ENCODE data around the gene LAMA3.

Gene LAMA3

DNA sequence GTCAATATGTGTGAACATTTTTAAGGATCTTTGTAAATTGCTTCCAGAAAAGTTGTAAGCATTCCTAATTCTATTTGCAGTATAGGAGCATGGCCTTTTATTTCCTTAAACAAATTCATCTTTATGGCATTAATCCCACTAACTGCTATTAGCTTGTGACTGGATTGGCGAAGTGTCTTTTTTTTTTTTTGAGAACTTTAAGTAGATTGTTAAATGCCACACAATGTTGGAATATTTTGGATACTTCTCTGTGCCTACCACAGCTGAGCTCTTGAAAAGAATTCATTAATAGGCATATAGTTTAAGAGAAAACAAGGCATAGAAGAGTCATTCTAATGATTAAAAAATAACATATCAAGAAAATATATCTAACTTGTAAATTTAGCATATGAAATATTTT is 129.7 kb downstream of the LAMA3 start:
- in situ Hi-C loops (cut with HindIII; ENCODE audit: low pct_unique_long_range_greater_than_20kb, low sequenced_read_pairs), result no loop called here

DNA sequence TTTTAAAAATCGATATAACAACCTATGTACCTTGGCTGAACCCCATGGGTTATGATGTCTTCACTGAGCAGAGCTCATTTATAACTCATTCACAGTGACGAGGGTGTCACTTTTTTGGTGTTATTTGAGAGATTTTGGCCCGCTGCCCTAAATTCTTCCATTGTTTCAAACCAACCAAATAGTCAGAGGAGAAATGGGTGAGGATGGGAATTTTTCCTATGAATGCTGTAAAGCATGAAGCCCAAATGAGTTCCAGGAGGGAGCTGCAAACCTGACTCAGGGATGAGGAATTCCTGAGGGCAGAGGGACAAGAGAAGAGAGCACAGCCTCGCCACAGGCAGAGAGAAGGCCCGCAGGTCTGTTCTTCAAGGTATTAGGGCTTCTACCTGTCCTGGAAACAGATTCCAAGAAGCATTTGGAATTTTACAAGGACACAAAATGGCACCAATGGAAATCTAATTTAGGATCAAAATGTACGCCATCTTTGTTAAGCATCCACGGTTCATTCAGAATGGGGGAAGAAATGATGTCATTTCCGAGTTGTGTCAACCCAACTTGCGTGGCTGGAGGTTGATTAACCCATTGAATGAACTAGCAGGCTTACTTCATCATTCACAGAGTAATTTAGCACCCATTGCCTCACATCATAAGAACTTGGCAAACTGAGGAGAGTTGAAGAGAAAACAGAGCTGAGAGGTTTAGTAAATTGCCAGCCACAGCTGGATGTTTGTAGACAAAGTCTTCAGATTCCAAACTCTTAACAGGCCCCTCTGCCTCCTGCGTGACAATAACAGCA is 133.5 kb downstream of the LAMA3 start:
- in situ Hi-C loops (cut with HindIII; ENCODE audit: low pct_unique_long_range_greater_than_20kb, low sequenced_read_pairs), result no loop called here
- no peak for DNase-seq (ENCODE audit: low read depth in 1 of 2, low spot score in 1 of 2)
- TF ChIP-seq JUND (IDR thresholded peaks at IDR 0.05; ENCODE audit: low read depth), result no peak

More for the DNA sequence above, 129.7 kb downstream of the LAMA3 start:
- TF ChIP-seq JUND (IDR thresholded peaks at IDR 0.05; ENCODE audit: low read depth), result no peak
- no peak for DNase-seq (ENCODE audit: low read depth in 1 of 2, low spot score in 1 of 2)

DNA sequence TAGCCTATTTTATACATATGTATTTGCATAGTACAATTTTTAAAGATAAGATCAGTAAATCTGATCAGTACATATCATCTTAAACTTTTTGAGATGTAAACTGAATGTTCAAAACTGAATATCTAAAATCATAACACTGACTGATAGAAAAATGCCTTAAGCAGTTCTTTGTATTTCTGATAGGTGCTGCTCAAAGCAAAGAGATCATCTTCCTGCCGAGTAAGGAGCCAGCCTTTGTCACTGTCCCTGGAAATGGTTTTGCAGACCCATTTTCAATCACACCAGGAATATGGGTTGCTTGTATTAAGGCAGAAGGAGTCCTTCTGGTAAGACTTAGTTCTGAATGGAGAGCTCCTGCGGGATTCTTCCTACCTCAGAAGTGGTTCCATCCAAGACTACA is 135.0 kb downstream of the LAMA3 start:
- in situ Hi-C loops (cut with HindIII; ENCODE audit: low pct_unique_long_range_greater_than_20kb, low sequenced_read_pairs), result no loop called here
- no peak for DNase-seq (ENCODE audit: low read depth in 1 of 2, low spot score in 1 of 2)
- TF ChIP-seq JUND (IDR thresholded peaks at IDR 0.05; ENCODE audit: low read depth), result no peak

DNA sequence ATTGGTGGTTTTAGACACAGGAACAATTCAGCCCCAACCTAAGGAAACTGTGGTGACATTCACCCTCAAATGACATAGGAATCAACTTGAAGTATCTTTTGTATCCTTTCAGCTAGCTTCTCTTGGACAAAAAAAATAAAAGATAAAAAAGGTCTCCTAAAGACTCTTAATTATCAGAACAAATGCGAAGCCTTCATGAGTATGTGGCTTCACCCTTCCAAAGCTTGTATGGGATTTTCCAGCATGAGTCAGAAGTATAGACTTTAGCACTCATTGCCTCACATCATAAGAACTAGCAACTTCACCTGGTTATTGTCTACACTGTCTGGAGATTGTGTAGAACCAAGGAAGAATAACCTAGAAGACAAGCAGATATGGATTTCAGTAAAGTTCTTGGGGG is 135.4 kb downstream of the LAMA3 start:
- TF ChIP-seq JUND (IDR thresholded peaks at IDR 0.05; ENCODE audit: low read depth), result no peak
- in situ Hi-C loops (cut with HindIII; ENCODE audit: low pct_unique_long_range_greater_than_20kb, low sequenced_read_pairs), result no loop called here

DNA sequence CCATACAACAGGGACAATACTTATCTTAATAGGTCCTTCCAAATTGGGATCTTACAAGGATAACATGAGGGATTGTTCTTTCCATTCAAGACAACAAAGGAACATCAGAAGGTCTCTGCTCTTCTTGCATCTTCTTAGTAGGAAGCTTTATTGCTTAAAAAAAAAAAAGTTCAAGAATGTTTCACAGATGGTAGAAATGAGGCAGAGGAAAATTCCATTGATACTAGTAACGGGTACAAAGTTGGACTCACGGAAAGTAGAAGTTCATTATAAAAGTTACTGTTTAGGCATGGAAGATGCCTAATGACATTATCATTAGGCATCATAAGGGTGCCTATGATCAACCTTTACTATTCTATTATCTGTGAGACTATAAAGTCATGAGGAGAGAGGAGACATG is 136.2 kb downstream of the LAMA3 start:
- in situ Hi-C loops (cut with HindIII; ENCODE audit: low pct_unique_long_range_greater_than_20kb, low sequenced_read_pairs), result no loop called here
- DNase-seq (ENCODE audit: low read depth in 1 of 2, low spot score in 1 of 2), result no peak
- TF ChIP-seq JUND (IDR thresholded peaks at IDR 0.05; ENCODE audit: low read depth), result no peak

More for the DNA sequence above, 135.4 kb downstream of the LAMA3 start:
- DNase-seq (ENCODE audit: low read depth in 1 of 2, low spot score in 1 of 2), result no peak

DNA sequence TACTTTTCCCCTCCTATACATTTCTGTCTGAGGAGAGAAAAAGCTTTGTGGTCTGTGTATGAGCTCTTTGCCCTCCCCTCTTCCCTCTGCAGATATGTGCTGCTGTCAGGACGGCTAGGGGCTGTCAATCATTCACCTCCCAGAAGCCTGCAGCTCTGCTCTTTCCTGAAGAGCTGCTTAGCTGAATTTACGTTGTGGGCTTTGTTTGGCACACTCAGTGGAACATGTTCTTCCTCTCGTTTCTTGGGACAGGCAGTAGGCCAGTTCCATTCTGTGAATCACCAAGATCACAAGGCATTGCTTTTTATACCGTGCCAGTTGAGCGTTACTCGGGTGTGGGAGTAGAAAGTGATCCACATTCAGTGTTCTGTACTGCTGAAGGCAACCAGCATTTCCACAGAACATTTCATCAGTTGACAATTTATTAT is 136.7 kb downstream of the LAMA3 start:
- DNase-seq (ENCODE audit: low read depth in 1 of 2, low spot score in 1 of 2), result no peak
- TF ChIP-seq JUND (IDR thresholded peaks at IDR 0.05; ENCODE audit: low read depth), result no peak
- in situ Hi-C loops (cut with HindIII; ENCODE audit: low pct_unique_long_range_greater_than_20kb, low sequenced_read_pairs), result no loop called here

DNA sequence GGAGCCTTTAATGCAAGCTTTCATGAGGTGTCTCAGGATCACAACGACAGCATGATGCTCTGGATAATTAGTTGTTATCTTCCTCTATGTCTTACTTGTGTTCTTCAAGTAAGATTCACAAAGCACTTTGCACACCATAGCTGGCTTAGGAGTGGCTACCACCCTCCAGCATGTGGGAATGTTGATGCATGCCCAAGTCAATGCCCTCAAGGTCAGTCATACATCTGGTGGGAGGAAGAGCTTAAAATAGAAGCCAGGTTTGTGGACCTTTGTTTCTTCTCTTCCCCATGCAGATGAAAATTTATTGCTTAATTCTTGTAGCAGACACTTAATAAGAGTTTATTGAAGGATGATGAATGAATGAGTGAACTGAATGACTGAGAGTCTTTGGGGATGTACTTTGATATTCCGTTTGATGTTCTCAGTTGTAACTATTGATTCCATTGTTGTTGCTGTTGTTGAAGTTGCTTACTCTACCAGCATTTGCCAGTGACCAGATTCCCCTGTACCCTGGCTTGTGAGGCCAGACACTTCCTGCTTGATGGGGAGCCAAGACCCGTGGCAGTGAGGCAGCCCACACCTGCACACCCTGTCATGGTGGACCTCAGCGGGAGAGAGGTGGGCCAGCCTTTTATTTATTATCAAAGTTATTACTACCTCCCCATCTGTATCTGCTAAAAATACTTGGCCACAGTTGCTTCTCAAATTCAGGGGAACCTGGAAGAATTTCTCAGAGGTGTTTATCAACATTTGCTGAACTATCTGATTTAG is 137.8 kb downstream of the LAMA3 start:
- DNase-seq (ENCODE audit: low read depth in 1 of 2, low spot score in 1 of 2), result no peak
- in situ Hi-C loops (cut with HindIII; ENCODE audit: low pct_unique_long_range_greater_than_20kb, low sequenced_read_pairs), result no loop called here
- TF ChIP-seq JUND (IDR thresholded peaks at IDR 0.05; ENCODE audit: low read depth), result no peak

DNA sequence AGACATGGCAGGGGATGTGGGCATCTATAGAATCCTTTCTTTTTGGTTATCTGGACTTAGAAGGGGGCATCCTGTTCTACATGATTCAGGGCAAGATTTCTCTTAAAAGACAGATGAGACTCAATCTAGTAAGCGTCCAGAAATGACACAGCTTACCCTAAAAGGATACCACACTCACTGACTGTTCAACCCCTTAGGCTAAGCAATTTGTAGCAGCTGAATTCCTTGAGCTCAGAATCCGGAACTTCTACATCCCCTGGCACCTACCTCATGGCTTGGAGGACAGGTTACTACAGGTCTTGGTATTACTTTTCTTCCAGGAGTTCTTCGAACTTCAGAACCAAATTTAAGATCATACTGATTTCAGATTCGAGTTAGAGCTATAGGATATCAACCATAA is 138.4 kb downstream of the LAMA3 start:
- TF ChIP-seq JUND (IDR thresholded peaks at IDR 0.05; ENCODE audit: low read depth), result no peak
- DNase-seq (ENCODE audit: low read depth in 1 of 2, low spot score in 1 of 2), result peak in 1 of 2 experiments; percentile 25
- in situ Hi-C loops (cut with HindIII; ENCODE audit: low pct_unique_long_range_greater_than_20kb, low sequenced_read_pairs), result no loop called here

DNA sequence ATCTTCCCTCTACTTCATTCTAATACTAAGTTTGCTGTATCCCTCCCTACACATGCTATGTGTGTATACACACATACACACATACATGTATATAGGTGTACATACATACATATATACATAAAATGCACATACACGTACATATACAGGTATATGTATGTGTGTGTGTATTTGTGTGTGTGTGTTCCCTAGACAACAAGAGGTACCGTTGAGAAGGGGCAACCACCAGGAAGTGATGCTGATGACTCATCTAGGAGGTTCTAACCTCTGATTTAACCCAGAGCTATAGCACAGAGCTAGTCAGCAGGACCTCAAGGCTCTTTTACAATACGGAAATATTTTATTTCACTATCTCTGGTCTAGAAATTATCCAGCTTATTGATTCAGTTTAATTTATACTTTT is 139.2 kb downstream of the LAMA3 start:
- DNase-seq (ENCODE audit: low read depth in 1 of 2, low spot score in 1 of 2), result peak in 1 of 2 experiments; percentile 3
- no peak for TF ChIP-seq JUND (IDR thresholded peaks at IDR 0.05; ENCODE audit: low read depth)
- in situ Hi-C loops (cut with HindIII; ENCODE audit: low pct_unique_long_range_greater_than_20kb, low sequenced_read_pairs), result no loop called here

DNA sequence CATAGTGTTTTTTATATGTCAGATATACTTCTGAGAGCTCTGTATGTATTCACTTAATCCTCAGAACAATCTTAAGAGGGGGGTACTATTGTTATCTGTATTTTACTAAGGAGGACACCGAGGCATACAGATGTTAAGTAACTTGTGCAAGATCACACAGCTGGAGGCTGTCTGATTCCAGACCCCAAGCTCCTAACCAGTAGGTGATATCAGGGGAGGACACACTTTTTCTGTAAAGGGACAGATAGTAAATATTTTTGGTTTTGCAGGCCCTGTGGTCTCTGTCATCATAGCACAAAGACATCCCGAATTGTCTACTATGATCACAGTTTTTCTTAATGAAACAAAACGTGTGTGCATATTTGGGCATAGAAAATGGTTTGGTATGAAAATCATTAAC is 143.7 kb downstream of the LAMA3 start:
- DNase-seq (ENCODE audit: low read depth in 1 of 2, low spot score in 1 of 2), result no peak
- no peak for TF ChIP-seq JUND (IDR thresholded peaks at IDR 0.05; ENCODE audit: low read depth)
- in situ Hi-C loops (cut with HindIII; ENCODE audit: low pct_unique_long_range_greater_than_20kb, low sequenced_read_pairs), result no loop called here

DNA sequence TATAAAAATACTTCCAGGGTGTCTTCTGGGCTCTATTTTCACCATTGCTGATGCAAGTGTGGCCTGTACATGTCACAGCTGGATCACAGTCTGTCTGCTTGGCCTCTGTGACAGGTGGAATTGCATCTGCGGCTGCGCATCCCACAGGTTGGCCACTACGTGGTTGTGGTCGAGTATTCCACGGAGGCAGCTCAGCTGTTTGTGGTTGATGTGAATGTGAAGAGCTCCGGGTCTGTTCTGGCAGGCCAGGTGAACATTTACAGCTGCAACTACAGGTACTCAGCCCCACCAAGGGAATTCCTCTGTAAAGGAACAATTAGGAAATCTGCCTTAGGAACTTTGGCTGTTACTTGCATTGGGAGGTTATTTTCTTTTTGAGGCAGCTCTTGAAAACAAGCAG is 144.5 kb downstream of the LAMA3 start:
- no peak for TF ChIP-seq JUND (IDR thresholded peaks at IDR 0.05; ENCODE audit: low read depth)
- in situ Hi-C loops (cut with HindIII; ENCODE audit: low pct_unique_long_range_greater_than_20kb, low sequenced_read_pairs), result no loop called here
- no peak for DNase-seq (ENCODE audit: low read depth in 1 of 2, low spot score in 1 of 2)

DNA sequence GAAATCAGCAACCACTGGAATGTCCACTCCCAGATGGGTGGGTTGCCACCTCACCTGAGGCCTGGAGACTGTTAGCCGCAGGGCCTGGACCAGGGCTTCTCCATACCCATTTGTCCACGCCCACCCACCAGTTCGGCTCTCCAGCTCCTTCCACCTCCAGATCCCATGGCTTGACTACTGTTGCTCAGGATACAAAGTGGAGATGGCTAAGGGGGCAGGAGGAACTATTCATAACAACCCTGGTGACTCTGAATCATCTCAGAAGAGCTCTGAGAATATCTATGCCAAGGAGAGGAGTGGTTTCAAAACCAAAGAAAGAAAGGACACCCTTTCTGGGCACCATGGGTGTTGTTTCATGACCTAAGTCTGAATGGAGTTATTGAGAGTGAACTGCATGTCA is 145.8 kb downstream of the LAMA3 start:
- no peak for TF ChIP-seq JUND (IDR thresholded peaks at IDR 0.05; ENCODE audit: low read depth)
- DNase-seq (ENCODE audit: low read depth in 1 of 2, low spot score in 1 of 2), result no peak
- in situ Hi-C loops (cut with HindIII; ENCODE audit: low pct_unique_long_range_greater_than_20kb, low sequenced_read_pairs), result no loop called here

DNA sequence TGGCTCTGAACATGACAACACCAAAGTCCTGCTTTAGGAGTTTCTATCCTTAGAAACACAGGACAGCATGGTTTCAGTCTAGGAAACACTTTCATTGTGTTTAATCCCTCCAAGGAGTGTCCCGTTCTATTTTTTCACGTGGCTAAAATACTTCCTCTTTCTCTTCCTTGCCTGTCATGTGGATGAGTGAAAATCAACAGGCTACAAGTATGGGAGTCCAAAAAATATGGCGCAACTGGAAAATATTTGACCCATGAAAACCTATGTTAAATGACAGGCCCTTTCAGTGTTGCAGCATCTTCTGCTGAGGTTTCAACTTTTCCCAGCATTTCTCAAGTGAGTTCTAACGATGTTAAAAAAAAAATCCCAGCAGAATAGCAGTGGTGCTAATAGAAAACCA is 146.3 kb downstream of the LAMA3 start:
- in situ Hi-C loops (cut with HindIII; ENCODE audit: low pct_unique_long_range_greater_than_20kb, low sequenced_read_pairs), result no loop called here
- no peak for TF ChIP-seq JUND (IDR thresholded peaks at IDR 0.05; ENCODE audit: low read depth)
- DNase-seq (ENCODE audit: low read depth in 1 of 2, low spot score in 1 of 2), result no peak

Measured in T47D (cell line).